Adipose tissue (tissue), 3 donors: ENCODE results near the gene NKAIN2. TPM values are rescaled to one million over a fixed set of nuclear protein-coding genes. Genes with fewer than 3 reads are reported as not detected.

Source experiments
- H3K27ac ChIP-seq: one replicate; pipeline ENCODE4 v1.5.1; 2013; ENCODE audit warnings: low read depth, low read length
- WGBS, 3 donors: extraction: QIAGEN DNeasy Blood & Tissue Kit; methylation state at CpG; one replicate each; pipeline ENCODE4 v1.1.7; 2013; 5-methylcytosine and 5-hydroxymethylcytosine counted together
- polyA plus RNA-seq, 3 donors: library from polyadenylated mRNA; stranded (reverse); fragments of 200-250 nt; gene quantifications; one replicate each; pipeline ENCODE4 v1.2.3, GENCODE V29; 2013
- donor health status: healthy with polysubstance abuse.
- donor health status: Bipolar disorder and iron deficiency.
- donor health status: healthy.

NKAIN2 gene
- polyA plus RNA-seq, 3 donors: 0.07 to 0.67 TPM; not detected in 1

DNA sequence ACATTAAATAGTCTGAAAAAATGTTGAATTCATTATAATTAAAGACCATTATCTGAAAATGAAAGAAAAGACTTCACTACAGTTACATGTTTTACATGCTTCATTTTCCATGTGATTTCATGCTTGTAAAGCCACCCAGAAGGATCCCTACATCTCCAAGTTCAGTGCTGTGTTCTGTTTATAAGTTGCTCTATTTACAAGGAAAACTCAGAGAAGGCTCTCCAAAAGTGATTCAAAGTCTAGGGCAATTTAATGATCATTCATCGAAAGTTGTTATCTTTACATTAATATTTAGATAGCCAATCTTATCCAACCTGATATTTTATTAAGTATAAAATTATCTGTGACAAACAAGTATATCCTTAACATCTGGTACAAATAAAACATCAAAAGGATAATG is 663.7 kb downstream of the NKAIN2 start:
- no peak overlapping the region for H3K27ac ChIP-seq
- WGBS, 3 donors: 81 to 93% (median 89%) methylated on average over 1 of the region's 1 CpG

DNA sequence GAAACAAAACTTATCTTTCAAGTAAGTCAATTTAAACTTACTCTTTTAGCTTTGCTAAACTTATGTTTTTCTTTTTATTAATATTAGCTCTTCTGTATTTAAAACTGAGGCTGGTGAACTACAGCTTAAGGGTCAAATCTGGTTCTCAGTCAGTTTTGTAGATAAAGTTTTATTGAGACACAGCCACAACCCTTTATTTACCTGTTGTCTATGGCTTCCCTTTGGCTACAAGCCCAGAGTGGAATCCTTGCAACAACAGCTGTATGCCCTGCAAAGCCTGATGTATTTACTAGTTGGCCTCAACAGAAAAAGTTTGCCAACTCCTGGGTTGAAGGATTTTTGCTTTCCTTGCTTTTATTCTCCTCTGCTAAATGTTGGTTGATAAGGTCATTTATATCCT is 667.1 kb downstream of the NKAIN2 start:
- H3K27ac ChIP-seq: no peak overlapping the region

- WGBS, 3 donors: 39 to 75% (median 69%) methylated on average over 1 of the region's 1 CpG
- H3K27ac ChIP-seq: no peak overlapping the region
These were observed 671.5 kb downstream of the NKAIN2 start for GRCh38 chr6:124475176-124475575.

- WGBS, 3 donors: 77 to 92% (median 90%) methylated on average over 2 of the region's 2 CpGs
- no peak overlapping the region for H3K27ac ChIP-seq
These were observed 675.2 kb downstream of the NKAIN2 start for GRCh38 chr6:124478906-124479305.

DNA sequence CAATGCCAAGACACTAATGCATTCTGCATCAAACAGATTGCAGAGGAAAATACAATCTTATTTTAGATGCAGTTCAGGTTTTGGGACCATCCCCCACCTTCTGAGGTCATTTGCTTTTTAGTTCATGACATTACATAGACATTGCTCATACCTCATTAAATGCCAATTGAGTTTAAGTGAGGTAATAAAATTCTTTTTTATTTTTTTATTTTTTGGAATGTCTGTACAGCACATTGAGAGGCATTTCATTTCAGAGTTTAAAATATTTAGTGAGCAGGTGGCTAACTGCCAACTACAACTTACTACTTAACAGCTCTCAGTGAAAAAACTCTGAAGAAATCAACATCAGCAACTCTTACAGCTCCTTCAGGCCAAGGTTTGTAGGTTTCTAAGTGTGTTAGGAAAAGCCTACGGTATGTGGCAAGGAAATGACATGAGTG is 676.3 kb downstream of the NKAIN2 start:
- H3K27ac ChIP-seq: no peak overlapping the region
- WGBS, 3 donors: 38 to 66% (median 52%) methylated on average over 1 of the region's 1 CpG

DNA sequence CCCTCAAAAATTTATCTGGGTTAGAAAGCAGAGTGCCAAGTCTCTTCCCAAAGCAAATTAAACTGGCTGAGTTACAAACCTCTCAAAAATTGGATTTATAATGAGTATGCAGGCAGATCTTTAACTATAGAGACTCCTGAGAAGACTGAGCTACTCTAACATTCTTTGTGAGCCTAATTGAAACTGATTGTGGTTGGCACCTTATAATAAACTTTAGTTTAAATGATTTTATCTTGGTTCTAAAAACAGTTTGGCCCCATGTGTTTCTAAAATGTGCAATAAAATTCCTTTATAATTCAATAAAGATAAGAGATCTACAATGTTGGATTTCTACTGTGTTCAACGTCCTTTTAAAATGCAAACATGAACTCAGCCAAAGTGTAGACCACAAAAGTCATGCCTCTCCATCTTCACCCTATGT is 678.4 kb downstream of the NKAIN2 start:
- H3K27ac ChIP-seq: no peak overlapping the region
- 18 to 54% (median 31%) methylated on average over 1 of the region's 1 CpG for WGBS, 3 donors

DNA sequence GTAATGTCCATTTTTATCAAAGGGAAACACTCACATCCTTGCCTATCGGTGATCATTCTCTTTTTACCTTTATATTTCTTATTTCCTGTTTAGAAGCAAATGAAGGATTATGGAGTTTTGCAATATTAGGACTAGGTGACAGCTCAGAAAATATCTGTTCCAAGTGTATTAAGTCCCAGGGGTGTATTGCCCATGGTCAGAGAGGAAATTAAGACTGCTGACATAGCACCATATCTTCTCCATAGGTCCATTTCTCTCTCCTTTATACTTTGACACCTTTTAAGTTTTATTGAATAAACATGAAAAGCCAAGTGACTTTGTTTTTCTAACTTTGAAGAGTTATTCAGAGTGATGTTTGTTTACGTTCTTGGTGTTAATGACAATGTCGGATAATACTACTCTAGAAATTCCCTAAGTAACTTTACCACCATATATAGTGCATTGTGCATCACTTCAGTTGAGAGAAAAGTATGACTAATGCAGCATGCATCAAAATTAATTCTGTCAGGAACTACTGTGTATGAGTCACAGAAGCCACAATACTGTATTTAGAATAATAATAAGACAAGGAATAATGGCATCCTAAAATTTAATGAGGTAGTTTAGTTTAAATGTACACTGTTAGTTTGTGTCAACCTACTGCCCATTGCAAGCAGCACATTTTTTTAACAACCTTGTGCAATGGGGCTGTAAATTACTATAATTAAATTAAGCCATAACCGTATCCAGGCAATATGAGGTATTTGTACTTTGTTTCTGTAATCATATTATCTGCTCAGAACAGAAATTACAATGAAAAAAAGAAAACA is 684.2 kb downstream of the NKAIN2 start:
- H3K27ac ChIP-seq: no peak overlapping the region
- 76 to 86% (median 79%) methylated on average over 4 of the region's 4 CpGs for WGBS, 3 donors

- H3K27ac ChIP-seq: no peak overlapping the region
- WGBS, 3 donors: 24 to 45% (median 42%) methylated on average over 1 of the region's 1 CpG
These were observed 686.5 kb downstream of the NKAIN2 start for GRCh38 chr6:124490122-124490521.

DNA sequence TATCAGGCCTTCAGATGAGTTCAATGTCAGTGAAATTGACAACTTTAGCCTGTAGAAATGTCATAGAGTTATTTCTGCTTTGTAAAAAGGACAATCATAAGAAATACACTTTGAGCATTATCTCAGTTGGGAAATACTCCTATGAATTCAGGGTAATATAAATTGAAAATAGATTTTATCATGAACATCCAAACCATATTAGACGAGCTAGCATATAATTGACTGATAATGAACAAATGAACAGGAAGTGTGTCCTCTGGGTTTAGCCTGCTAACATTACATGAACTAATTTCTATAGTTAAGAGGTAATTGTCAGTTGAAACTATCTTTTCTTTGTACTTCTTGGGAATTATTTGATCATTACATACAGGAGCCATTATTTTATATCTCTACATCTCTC is 689.6 kb downstream of the NKAIN2 start:
- H3K27ac ChIP-seq: no peak overlapping the region
- WGBS, 3 donors: 49 to 69% (median 65%) methylated on average over 1 of the region's 1 CpG

DNA sequence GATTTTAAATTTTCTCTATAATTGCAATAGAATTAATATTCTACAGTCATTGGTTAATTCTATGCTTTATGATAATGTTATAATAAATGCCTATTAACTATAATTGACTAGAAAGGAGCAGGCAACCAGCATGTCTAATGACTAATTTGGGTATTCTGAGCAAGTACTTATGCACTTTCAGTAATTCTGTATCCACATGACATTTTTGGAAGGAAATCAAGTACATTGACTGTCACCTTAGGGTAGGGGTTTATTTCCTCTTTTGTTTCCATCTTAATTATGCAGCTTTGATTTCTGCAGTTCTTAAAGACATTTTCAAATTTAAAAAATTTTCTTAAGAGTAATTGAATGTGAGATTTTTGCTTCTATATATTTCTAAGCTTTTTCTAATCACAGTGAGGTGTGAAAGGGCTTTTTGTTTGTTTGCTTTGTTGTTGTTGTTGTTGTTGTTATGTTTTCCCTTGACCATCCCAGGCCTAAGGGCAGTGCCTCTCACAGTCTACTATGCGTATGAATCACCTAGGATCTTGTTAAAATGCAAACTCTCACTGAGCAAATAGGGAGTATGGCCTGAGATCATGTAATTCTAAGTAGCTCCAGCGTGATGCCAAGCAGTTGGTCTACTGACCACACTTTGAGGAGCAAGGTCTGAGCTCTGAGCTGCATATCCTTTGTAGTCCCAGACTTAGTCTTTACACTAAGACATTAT is 691.4 kb downstream of the NKAIN2 start:
- no peak overlapping the region for H3K27ac ChIP-seq
- 52 to 87% (median 84%) methylated on average over 2 of the region's 2 CpGs for WGBS, 3 donors

GRCh38 chr6:124495665-124496190 is 692.1 kb downstream of the NKAIN2 start:
- 66 to 80% (median 79%) methylated on average over 2 of the region's 2 CpGs for WGBS, 3 donors
- no peak overlapping the region for H3K27ac ChIP-seq

DNA sequence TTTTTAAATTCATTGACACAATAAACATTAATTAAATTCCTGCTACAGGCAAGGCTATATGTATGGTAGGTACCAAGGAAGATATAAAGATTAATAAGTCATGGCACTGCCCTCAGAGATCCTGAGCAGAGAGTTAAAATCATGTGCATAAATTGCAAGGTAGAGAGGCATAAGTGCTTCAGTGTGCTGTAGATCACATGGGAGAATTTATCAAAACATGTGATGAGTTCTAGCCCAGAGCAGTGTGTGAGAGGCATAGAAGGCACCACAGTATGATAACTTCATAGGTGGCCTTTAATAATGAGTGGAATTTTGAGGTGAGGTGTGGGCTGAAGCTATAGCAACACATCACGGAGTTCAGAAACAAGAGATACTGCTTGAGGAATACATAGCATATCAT is 692.7 kb downstream of the NKAIN2 start:
- WGBS, 3 donors: 75 to 86% (median 85%) methylated on average over 1 of the region's 1 CpG
- H3K27ac ChIP-seq: no peak overlapping the region

GRCh38 chr6:124512431-124512830 is 708.8 kb downstream of the NKAIN2 start:
- H3K27ac ChIP-seq: no peak overlapping the region
- 65 to 76% (median 70%) methylated on average over 2 of the region's 2 CpGs for WGBS, 3 donors

DNA sequence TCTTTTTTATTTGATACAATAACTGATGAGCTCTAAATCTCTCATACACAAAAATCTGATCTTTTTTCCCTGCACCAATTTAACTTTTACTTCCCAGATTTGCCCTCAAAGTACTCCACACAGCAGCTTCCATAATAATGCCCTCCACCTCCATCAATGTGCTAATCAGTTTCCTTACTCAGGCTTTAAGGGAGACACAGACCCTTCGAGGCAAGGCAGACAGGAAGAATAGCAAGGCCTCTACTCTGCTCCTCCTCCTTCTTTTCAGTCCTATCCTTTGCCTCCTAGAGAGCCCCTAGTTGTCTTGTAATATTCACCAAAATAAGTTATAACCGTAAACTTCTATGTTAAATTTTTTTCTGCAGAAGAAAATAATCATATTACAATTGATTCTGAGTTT is 713.7 kb downstream of the NKAIN2 start:
- no peak overlapping the region for H3K27ac ChIP-seq
- WGBS, 3 donors: 56 to 73% (median 59%) methylated on average over 2 of the region's 2 CpGs

DNA sequence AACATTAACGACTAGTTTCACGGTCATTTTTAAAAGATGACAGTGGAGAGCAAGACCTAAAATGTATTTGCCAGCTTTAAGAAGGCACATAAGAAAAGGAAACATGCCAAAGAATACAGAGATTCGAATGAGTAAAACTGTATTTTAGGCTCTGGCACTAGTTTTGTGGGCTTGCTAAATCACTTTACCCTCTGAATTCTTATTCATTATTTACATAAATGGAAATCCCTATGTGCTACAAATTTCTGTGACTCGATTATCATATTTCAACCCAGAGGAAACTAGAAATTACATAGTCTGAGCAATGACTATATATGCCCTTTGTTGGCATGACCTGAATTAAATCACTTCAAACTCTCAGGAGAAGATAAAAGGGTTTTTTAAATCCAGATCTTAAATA is 716.8 kb downstream of the NKAIN2 start:
- H3K27ac ChIP-seq: no peak overlapping the region
- 67 to 81% (median 77%) methylated on average over 4 of the region's 4 CpGs for WGBS, 3 donors

DNA sequence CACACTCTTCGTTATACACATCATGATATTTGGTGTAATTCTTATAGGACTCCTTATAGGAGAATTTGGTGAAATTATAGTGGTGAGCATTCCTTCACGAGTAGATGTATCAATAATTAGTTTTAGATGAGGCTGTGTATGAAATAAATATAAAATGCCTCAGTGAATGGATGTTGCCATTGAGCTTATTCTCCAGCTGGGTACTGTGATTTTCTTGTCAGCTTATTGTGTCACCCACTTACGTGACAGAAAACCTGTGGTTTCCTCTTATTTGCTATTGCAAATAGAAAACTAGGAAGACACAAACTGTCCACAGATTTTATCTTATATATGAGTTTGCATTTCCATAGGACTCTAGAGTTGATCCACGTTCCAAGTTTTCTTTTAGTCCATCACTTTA is 718.7 kb downstream of the NKAIN2 start:
- H3K27ac ChIP-seq: no peak overlapping the region
- 74 to 80% (median 77%) methylated on average over 4 of the region's 4 CpGs for WGBS, 3 donors

DNA sequence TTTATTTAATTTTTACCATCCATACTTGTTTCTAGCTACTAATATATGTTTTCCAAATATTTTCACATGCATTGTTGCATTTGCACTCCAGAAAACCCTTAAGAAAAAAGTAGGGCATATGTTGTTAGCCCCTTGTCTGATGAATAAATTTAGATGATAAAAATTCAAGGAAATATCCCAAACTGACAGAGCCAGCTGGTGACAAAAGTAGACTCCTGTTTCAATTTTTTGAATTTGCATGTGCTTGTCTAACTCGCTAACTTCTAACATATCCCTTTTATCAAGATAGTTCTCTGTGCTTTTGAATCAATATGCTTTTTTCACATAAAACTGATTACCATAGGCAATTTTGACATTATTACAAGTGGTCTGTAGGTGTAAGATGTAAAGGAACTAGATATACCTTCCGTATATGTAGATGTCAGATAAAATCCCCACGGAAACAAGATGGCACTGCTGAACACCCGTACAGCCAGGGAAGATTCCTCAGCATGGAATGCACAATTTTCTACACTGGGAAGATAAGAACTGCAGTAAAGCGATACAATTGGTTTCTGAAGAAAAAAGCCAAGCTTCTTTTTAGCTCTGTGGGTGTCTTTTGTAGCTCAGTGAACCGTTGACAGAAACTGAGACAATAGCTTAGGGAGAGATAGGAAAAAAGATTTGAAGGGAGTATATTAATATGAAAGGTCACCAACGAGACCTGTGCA is 721.0 kb downstream of the NKAIN2 start:
- no peak overlapping the region for H3K27ac ChIP-seq
- WGBS, 3 donors: 59 to 78% (median 76%) methylated on average over 7 of the region's 7 CpGs

- 57 to 78% (median 77%) methylated on average over 1 of the region's 1 CpG for WGBS, 3 donors
These were observed 727.3 kb downstream of the NKAIN2 start for GRCh38 chr6:124530926-124531325.

DNA sequence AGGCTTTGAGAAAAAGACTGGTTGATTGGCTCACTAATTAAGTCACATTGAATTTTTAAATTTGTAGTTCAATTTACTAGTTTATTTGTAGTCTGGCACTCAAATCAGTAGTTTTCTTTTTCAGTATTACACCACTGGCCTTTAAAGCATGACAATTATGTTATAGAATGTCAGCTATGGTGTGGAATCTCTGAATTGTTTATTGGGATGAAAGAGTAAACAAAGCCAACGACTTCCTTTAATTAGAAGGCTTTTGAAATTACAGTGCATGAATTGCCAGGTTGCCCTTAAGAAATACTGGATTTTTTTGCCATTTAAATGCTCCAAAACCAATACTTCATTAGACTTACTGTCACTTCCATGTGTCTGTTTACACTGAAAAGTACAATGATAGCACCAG is 731.6 kb downstream of the NKAIN2 start:
- 24 to 62% (median 53%) methylated on average over 1 of the region's 1 CpG for WGBS, 3 donors
- no peak overlapping the region for H3K27ac ChIP-seq

More at GRCh38 chr6:124530926-124531325, 727.3 kb downstream of the NKAIN2 start:
- no peak overlapping the region for H3K27ac ChIP-seq
